OCI-LY3 (cell line): ENCODE measurements around the gene AATK.

Experiments used
- EZH2phosphoT487 ChIP-seq: fragments of 200-600 bp; shearing (Covaris generic); IDR thresholded peaks from 2 replicates; pipeline ENCODE4 v1.6.1; 2018; ENCODE audit warnings: antibody characterized with exemption, mixed run types, low read depth
- TF ChIP-seq, protein P1 (sequence below): fragments of 200-600, 300-600 bp; sonication (generic); IDR thresholded peaks from 2 replicates; pipeline ENCODE4 v1.5.1; 2014; ENCODE audit warnings: antibody characterized with exemption, low read length, low read depth

- TF ChIP-seq, protein P1, sequence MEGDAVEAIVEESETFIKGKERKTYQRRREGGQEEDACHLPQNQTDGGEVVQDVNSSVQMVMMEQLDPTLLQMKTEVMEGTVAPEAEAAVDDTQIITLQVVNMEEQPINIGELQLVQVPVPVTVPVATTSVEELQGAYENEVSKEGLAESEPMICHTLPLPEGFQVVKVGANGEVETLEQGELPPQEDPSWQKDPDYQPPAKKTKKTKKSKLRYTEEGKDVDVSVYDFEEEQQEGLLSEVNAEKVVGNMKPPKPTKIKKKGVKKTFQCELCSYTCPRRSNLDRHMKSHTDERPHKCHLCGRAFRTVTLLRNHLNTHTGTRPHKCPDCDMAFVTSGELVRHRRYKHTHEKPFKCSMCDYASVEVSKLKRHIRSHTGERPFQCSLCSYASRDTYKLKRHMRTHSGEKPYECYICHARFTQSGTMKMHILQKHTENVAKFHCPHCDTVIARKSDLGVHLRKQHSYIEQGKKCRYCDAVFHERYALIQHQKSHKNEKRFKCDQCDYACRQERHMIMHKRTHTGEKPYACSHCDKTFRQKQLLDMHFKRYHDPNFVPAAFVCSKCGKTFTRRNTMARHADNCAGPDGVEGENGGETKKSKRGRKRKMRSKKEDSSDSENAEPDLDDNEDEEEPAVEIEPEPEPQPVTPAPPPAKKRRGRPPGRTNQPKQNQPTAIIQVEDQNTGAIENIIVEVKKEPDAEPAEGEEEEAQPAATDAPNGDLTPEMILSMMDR, result no peak
- TF ChIP-seq EZH2phosphoT487, result no peak
These were observed 33.4 kb upstream of the AATK start for GRCh38 chr17:81199482-81199830.
